A673 (cell line): ENCODE results near the gene ODC1.

ENCODE experiments used
- EZH2 ChIP-seq: fragments of 200-600 bp; sonication (generic); IDR thresholded peaks from 2 replicates; pipeline ENCODE4 v1.6.1; 2017; ENCODE audit warnings: borderline replicate concordance, low read depth, mild to moderate bottlenecking, mixed read lengths, antibody characterized with exemption, low read length; ENCODE audit not compliant: poor library complexity, severe bottlenecking
- TF ChIP-seq, protein P1 (sequence below): fragments of 300-800, 200-600 bp; sonication (generic); conservative IDR thresholded peaks from 2 replicates; pipeline ENCODE4 v1.5.1; 2017; ENCODE audit warnings: low read depth, mild to moderate bottlenecking, antibody characterized with exemption, low read length, moderate library complexity, mixed read lengths

DNA sequence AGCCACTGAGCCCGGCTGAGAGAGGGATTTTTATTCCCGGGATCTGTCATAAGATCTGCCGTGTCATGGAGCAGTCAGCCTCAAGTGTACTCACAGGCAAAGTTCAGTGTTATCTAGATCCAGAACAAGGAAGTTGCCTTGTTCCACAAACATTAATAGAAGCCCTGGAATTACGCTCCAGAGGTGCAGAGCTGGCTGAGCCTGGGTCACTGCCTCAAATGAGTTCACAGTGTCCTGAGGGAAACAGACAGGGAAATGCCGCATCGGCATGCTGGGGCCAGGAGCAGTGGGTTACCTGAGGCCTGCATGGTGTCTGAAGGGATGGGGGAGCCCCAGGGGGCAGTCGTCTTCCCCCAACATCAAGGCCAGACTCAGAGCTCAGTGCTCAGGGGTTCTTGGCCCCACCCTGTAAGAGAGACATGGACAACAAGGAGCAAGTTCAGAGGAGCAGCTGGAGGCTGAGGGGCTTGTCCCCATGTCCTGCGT lies 42.7 kb upstream of the ODC1 start:
- TF ChIP-seq, protein P1, sequence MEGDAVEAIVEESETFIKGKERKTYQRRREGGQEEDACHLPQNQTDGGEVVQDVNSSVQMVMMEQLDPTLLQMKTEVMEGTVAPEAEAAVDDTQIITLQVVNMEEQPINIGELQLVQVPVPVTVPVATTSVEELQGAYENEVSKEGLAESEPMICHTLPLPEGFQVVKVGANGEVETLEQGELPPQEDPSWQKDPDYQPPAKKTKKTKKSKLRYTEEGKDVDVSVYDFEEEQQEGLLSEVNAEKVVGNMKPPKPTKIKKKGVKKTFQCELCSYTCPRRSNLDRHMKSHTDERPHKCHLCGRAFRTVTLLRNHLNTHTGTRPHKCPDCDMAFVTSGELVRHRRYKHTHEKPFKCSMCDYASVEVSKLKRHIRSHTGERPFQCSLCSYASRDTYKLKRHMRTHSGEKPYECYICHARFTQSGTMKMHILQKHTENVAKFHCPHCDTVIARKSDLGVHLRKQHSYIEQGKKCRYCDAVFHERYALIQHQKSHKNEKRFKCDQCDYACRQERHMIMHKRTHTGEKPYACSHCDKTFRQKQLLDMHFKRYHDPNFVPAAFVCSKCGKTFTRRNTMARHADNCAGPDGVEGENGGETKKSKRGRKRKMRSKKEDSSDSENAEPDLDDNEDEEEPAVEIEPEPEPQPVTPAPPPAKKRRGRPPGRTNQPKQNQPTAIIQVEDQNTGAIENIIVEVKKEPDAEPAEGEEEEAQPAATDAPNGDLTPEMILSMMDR, result no peak
- TF ChIP-seq EZH2, result no peak
